Measurements from ENCODE around the gene WDR27.

DNA sequence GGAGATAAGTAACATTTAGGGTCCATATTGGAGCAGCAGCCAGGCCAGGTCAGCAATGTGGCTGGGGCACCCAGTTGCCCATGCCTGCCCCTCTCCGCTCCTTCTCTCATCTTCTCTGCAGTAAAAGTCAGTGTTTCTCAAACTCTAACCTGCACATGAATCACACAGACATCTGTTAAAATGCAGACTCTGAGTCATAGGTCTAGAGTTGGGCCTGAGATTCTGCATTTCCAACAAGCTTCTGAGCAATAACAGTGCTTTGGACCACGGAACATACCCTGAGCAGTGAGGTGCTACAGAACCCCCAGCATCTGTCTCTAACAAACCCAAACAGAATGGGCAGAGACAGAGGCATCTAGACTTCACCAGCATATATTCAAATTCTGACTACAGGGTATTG is 12.3 kb upstream of the WDR27 start:
- TF ChIP-seq POLR2A (IDR thresholded peaks at IDR 0.05), result no peak
- TF ChIP-seq, protein P1, sequence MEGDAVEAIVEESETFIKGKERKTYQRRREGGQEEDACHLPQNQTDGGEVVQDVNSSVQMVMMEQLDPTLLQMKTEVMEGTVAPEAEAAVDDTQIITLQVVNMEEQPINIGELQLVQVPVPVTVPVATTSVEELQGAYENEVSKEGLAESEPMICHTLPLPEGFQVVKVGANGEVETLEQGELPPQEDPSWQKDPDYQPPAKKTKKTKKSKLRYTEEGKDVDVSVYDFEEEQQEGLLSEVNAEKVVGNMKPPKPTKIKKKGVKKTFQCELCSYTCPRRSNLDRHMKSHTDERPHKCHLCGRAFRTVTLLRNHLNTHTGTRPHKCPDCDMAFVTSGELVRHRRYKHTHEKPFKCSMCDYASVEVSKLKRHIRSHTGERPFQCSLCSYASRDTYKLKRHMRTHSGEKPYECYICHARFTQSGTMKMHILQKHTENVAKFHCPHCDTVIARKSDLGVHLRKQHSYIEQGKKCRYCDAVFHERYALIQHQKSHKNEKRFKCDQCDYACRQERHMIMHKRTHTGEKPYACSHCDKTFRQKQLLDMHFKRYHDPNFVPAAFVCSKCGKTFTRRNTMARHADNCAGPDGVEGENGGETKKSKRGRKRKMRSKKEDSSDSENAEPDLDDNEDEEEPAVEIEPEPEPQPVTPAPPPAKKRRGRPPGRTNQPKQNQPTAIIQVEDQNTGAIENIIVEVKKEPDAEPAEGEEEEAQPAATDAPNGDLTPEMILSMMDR (IDR thresholded peaks at IDR 0.05), result no peak
